NCI-H128 (cell line): ENCODE data around the gene ANKRD11.
"Not testable (repeated sequence)": the region's sequence is repeated elsewhere in the genome, so short reads cannot be mapped to it uniquely, and the experiment has no call there.

ENCODE experiments used
- DNase-seq: peaks from one replicate; lab custom pipeline; 2025; ENCODE audit not compliant: unreplicated experiment; lab: John Stamatoyannopoulos, UW

Gene ANKRD11

DNA sequence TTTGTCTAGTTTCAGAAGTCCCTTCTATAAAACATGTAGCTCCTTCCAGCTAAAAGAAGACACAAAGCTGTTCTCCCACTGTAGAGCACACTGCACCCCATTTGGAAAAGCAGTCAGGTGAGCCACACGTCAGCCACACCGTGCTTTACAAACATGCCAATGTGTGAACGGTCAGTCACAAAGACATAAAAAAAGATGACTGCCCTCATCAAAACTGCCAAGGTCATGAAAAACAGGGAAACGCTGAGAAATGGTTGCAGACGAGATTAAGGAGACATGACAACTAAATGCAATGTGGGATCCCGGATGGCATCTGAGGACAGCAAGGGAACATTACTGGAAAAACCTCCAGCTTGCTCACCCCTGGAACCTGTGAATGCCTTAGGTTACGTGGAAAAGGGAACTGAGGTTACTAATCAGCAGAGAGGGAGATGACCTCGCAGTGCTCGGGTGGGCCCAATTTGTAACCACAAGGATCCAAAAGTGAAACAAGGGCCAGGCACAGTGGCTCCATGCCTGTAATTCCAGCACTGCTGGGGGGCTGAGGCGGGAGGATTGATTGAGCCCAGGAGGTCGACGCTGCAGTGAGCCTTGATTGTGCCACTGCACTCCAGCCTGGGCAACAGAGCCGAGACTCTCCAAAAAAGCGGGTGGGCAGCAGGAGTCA is 8.1 kb downstream of the ANKRD11 start:
- DNase-seq: no peak

- DNase-seq: no peak
Observed at GRCh38 chr16:89481356-89481955, 8.9 kb downstream of the ANKRD11 start.

DNA sequence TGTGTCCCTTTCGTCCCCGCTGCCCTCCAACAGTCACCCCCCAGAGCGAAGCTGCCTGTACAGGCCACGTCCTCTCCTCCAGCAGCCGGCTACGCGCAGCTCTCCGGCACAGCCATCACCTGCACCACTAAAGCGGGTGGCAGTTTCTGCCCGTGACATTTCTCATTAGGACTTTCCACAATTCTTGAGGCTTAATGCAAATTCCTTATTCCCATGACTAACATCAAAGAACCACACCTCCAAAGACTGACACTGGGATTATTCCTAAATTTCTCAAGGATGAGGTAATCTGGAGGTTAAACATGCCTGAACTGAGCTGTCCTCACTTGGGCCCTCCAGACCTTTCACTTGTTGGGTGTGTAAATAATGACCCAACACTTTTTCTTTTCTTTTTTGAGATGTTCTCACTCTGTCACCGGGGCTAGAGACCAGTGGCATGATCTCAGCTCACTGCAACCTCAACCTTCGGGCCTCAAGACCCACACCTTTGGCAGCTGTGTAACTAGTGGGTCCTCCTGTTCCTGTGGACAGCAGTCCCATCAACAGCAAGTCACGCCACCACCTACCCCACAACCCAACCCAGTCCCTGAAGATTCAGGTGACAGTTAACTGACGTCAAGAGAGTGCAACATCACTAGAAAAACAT is 11.7 kb downstream of the ANKRD11 start:
- no peak for DNase-seq

- DNase-seq: no peak
Observed at GRCh38 chr16:89476811-89477261, 13.5 kb downstream of the ANKRD11 start.

DNA sequence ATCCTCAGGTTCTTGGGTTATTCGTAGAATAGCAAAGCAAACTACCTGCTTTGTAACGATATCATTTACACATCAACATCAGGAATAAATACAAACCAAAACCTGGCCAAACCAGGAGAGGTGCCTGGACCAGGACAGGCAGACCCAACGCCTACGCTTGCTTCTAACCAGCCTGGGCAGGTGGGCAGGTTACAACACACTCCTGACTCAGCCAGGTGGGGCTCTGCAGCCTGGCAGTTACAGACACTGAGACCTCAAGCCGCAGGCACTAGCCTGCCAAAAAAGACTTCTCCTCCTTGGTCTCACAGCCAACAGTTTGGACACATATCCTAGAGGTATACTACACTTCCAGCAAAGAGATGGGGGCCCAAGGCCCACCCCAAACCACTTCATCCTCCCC is 14.0 kb downstream of the ANKRD11 start:
- no peak for DNase-seq

DNA sequence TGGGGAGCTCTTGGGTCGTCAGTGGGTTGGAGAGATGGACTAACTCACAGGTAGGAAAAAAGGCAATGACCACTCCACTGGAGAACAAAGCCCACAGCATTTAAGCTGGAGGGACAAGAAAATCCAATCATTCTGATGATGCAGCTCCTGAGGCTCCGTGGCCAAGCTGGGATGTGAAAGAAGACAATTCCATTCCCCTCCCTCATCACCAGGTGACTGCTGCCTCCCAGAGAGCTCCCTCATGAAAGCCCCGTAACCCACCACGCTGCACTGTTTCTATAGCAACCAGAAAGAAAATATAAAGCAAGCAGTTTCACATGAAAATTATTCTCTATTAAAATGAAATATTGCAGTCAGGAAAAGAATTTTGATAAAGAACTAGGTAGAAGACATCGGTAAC is 15.2 kb downstream of the ANKRD11 start:
- DNase-seq: no peak

DNA sequence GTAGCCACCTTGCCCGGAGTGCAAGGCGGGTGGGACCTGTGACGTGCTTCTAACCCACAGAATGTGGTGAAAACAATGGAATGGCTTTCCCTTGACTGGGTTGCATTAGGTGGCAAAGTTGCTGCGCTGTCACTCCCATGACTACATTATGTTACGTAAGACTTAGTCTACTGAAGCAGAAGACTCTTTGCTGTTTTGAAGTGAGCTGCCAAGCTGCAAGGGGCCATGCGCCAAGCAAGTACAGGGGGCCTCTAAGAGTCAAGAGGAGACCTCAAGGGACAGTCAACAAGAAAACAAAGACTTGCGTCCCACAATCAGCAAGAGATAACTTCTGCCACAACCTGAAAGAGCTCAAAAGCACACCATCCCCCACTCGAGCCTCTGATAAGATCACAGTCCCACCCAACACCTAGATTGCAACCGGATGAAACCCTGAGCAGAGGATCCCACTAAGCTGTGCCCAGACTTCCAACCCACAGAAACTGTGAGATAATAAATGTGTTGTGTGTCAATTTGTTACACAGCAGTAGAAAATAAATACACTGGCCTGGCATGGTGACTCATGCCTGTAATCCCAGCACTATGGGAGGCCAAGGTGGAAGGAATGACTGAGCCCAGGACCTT is 16.5 kb downstream of the ANKRD11 start:
- DNase-seq: no peak

GRCh38 chr16:89473136-89473712 is 17.1 kb downstream of the ANKRD11 start:
- DNase-seq: no peak

DNA sequence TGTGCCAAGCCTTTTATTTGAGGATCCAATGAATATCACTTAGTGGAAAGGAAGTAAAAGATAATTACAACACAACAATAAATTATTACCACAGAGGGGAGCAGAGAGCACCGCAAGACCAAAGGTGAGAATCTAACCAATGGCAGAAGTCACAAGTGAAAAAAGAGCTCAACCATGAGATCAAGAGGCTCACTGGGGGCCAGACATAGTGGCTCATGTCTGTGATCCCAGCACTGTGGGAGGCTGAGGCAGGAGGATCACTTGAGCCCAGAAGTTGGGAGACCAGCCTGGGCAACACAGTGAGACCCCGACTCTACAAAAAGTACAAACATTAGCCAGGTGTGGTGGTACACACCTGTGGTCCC is 17.7 kb downstream of the ANKRD11 start:
- no peak for DNase-seq

DNA sequence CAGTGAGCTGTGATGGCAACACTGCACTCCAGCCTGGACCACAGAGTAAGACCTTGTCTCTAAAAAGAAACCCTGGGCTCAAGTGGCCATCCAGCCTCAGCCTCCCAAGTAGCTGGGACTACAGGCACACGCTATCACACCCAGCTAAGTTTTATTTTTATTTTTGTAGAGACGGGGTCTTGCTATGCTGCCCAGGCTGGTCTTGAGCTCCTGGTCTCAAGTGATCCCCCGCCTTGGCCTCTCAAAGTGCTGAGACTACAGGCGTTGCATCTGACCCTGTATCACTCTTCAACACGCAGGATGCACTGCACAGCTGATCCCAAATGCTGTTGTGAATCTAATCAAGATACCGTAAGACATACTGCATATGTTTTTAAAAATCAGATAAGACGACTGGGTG is 23.0 kb downstream of the ANKRD11 start:
- no peak for DNase-seq

DNA sequence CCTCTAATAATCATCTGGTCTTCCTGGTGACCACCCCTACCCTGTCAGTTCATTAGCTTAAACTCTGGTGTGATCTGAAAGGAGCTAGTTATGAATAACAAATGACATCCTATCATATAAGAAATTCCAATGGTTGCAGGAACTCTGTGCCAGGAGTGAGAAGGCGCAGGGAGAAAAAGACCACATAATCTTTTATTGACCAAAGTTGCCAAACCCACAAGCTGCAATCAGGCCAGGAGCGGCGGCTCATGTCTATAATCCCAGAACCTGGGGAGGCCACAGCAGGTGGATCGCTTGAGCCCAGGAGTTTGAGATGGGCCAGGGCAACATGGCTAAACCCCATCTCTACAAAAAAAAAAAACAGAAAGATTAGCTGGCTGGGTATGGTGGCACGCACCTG is 23.4 kb downstream of the ANKRD11 start:
- no peak for DNase-seq

DNA sequence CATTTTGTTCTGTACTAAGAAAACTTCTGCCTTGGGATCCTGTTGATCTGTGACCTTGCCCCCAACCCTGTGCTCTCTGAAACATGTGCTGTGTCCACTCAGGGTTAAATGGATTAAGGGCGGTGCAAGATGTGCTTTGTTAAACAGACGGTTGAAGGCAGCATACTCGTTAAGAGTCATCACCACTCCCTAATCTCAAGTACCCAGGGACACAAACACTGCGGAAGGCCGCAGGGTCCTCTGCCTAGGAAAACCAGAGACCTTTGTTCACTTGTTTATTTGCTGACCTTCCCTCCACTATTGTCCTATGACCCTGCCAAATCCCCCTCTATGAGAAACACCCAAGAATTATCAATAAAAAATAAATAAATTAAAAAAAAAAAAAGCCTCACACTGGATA is 27.0 kb downstream of the ANKRD11 start:
- not testable (repeated sequence) for DNase-seq

DNA sequence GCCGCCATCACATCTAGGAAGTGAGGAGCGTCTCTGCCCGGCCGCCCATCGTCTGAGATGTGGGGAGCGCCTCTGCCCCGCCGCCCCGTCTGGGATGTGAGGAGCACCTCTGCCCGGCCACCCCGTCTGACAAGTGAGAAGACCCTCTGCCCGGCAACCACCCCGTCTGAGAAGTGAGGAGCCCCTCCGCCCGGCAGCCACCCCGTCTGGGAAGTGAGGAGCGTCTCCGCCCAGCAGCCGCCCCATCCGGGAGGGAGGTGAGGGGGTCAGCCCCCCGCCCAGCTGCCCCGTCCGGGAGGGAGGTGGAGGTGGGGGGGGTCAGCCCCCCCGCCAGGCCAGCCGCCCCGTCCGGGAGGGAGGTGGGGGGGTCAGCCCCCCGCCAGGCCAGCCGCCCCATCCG is 27.7 kb downstream of the ANKRD11 start:
- DNase-seq: not testable (repeated sequence)

DNA sequence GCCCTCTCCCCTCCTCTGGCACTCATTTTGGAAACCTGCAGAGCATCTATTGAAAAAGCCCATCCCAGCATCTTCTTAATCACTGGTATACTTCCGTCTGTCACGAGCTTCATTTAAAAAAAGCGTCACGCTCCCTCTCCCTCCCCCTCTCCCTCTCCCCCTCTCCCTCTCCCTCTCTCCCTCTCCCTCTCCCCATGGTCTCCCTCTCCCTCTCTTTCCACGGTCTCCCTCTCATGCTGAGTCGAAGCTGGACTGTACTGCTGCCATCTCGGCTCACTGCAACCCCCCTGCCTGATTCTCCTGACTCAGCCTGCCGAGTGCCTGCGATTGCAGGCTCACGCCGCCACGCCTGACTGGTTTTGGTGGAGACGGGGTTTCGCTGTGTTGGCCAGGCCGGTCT is 28.5 kb downstream of the ANKRD11 start:
- not testable (repeated sequence) for DNase-seq

DNA sequence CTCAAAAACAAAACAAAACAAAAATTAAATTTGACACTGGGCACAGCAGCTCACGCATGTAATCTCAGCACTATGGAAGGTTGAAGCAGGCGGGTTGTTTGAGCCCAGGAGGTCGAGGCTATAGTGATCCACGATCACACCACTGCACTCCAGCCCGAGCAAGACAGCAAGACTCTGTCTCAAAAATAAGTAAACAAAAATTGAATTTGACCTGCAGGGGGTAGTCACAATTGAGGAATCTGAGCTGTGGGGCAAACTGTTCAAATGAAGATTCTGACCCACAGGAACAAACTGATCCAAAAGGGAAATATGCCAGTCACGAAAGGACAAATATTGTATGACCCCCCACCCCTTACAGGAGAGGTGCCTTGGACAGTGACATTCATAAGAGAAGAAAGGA is 29.8 kb downstream of the ANKRD11 start:
- no peak for DNase-seq

GRCh38 chr16:89458967-89459366 is 31.4 kb downstream of the ANKRD11 start:
- DNase-seq: no peak

GRCh38 chr16:89458551-89458950 is 31.8 kb downstream of the ANKRD11 start:
- DNase-seq: no peak

DNA sequence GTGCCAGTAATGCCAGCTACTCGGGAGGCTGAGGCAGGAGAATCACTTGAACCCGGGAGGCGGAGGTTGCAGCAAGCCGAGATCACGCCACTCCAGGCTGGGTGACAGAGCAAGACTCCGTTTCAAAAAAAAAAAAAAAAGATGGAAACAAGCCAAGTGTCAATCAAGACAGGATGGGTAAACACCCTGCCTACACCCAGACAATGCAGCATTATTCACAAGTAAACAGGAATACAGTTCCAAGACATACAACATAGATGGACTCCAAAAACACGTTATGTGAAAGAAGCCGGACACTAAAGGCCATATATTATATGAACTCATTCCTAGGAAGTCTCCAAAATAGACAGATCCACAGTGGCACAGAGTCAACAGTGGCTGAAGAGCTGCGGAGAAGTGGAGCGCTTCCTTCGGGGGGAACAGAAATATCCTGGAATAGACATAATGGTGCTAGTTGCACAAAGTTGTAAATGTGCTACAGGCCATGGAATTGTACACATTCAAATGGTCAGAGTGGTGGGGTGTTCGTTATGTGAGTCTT is 33.9 kb downstream of the ANKRD11 start:
- no peak for DNase-seq

DNA sequence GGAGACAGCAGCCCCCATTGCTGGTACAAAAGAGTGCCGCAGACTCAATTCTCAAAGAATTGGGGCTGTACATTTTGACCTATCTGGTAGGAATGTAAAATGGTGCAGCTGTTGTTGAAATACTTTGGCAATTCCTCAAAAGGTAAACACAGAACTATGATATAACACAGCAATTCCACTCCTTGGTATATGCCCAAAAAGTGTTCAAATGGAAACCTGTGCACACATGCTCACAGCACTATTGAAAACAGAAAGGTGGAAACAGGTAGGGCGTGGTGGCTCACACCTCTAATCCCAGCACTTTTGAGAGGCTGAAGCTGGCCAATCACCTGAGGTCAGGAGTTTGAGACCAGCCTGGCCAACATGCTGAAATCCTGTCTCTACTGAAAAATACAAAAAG is 34.7 kb downstream of the ANKRD11 start:
- DNase-seq: no peak

GRCh38 chr16:89455178-89455577 is 35.2 kb downstream of the ANKRD11 start:
- no peak for DNase-seq

DNA sequence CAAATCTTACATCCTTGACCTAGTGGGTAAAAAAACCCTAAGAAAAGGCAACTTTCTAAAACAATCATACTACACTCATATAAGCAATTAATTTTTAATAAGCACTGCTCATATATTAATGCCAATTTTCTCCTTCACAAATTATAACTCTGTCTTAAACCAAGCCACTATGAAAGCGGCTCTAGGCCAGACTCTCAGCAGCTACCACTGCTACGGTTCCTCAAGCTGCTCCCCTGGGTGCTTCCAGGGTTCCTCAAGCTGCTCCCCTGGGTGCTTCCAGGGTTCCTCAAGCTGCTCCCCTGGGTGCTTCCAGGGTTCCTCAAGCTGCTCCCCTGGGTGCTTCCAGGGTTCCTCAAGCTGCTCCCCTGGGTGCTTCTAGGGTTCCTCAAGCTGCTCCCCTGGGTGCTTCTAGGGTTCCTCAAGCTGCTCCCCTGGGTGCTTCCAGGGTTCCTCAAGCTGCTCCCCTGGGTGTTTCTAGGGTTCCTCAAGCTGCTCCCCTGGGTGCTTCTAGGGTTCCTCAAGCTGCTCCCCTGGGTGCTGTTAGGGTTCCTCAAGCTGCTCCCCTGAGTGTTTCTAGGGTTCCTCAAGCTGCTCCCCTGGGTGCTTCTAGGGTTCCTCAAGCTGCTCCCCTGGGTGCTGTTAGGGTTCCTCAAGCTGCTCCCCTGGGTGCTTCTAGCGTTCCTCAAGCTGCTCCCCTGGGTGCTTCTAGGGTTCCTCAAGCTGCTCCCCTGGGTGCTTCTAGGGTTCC is 35.8 kb downstream of the ANKRD11 start:
- not testable (repeated sequence) for DNase-seq
